Measurements from ENCODE around the gene RASA4. TPM values are rescaled to one million over a fixed set of nuclear protein-coding genes. Genes with fewer than 3 reads are reported as not detected.

Gene RASA4
- total RNA-seq: 2.6 and 3.9 TPM in 2 replicates

GRCh38 chr7:102616507-102617125 lies at the start of gene RASA4:
RASA4 (minus strand) TSS chr7:102616756; CDS start chr7:102616689, 67 bp downstream.

GRCh38 chr7:102649924-102650323 lies 33.4 kb upstream of the RASA4 start, which contains the start of gene SPDYE2B:
SPDYE2B (plus strand) TSS chr7:102650319; CDS start chr7:102652349, 2,030 bp downstream.

GRCh38 chr7:102642691-102643090 lies 26.1 kb upstream of the RASA4 start, which contains the start of gene UPK3BL1:
UPK3BL1 (minus strand) TSS chr7:102642791; CDS start chr7:102642741, 50 bp downstream.

GRCh38 chr7:102572261-102573239 lies 44.0 kb downstream of the RASA4 start, which contains the start of gene POLR2J3:
POLR2J3 (minus strand) TSS chr7:102572583; CDS start chr7:102572521, 62 bp downstream.

GRCh38 chr7:102550808-102551422 lies 65.6 kb downstream of the RASA4 start, which contains the start of gene SPDYE2:
SPDYE2 (plus strand) TSS chr7:102551226; CDS start chr7:102553256, 2,030 bp downstream.

GRCh38 chr7:102543596-102543995 lies 73.0 kb downstream of the RASA4 start, which contains the start of gene UPK3BL2:
UPK3BL2 (minus strand) TSS chr7:102543696; CDS start chr7:102543636, 60 bp downstream.

Other genes with a start within 250 kb of the RASA4 start
- 10.1 and 12.8 TPM in 2 replicates for gene PRKRIP1, start 220.4 kb downstream of the RASA4 start, total RNA-seq
- gene ORAI2, start 183.2 kb downstream of the RASA4 start, total RNA-seq: 60.5 and 76.4 TPM in 2 replicates
- 10.3 and 42.7 TPM in 2 replicates for gene ALKBH4, start 151.9 kb downstream of the RASA4 start, total RNA-seq
- gene LRWD1, start 151.8 kb downstream of the RASA4 start, total RNA-seq: 12.4 and 20.9 TPM in 2 replicates
- 10.3 and 14.4 TPM in 2 replicates for gene POLR2J, start 137.8 kb downstream of the RASA4 start, total RNA-seq
- 3.2 and 5.8 TPM in 2 replicates for gene RASA4B, start 99.0 kb downstream of the RASA4 start, total RNA-seq
- gene UPK3BL2, start 73.1 kb downstream of the RASA4 start, total RNA-seq: not detected in 2 replicates
- gene SPDYE2, start 65.5 kb downstream of the RASA4 start, total RNA-seq: not detected in 2 replicates
- gene POLR2J3, start 44.2 kb downstream of the RASA4 start, total RNA-seq: 3.2 and 10.3 TPM in 2 replicates
- gene UPK3BL1, start 26.0 kb upstream of the RASA4 start, total RNA-seq: 31.4 and 35.5 TPM in 2 replicates
- gene SPDYE2B, start 33.6 kb upstream of the RASA4 start, total RNA-seq: not detected in 2 replicates
- not detected in 2 replicates for gene POLR2J2, start 54.9 kb upstream of the RASA4 start, total RNA-seq
- 3.5 and 8.1 TPM in 2 replicates for gene FAM185A, start 132.2 kb upstream of the RASA4 start, total RNA-seq

All from myometrial cell (primary cell).